OCI-M2 (cell line): ENCODE measurements around the gene TMEM100.
"Not testable (repeated sequence)": the region's sequence is repeated elsewhere in the genome, so short reads cannot be mapped to it uniquely, and the experiment has no call there.

Experiments
- DNase-seq: peaks from one replicate; lab custom pipeline; 2025; ENCODE audit not compliant: unreplicated experiment; lab: John Stamatoyannopoulos, UW

Gene TMEM100

GRCh38 chr17:55690105-55690508 lies 32.6 kb downstream of the TMEM100 start:
- no peak for DNase-seq

GRCh38 chr17:55689672-55690071 lies 33.0 kb downstream of the TMEM100 start:
- DNase-seq, result no peak

GRCh38 chr17:55688057-55688456 lies 34.6 kb downstream of the TMEM100 start:
- no peak for DNase-seq

DNA sequence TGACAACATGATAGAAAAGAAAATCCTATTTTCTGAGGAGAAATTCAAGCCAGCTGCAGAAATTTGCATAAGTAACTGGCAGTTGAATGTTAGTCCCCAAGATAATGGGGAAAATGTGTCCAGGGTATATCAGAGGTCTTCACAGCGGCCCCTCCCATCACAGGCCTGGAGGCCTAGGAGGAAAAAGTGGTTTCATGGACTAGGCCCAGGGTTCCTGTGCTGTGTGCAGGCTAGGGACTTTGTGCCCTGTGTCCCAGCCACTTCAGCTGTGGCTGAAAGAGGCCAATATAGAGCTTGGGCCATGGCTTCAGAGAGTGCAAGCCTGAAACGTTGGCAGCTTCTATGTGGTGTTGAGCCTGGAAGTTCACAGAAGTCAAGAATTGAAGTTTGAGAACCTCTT lies 35.6 kb downstream of the TMEM100 start:
- DNase-seq, result no peak

DNA sequence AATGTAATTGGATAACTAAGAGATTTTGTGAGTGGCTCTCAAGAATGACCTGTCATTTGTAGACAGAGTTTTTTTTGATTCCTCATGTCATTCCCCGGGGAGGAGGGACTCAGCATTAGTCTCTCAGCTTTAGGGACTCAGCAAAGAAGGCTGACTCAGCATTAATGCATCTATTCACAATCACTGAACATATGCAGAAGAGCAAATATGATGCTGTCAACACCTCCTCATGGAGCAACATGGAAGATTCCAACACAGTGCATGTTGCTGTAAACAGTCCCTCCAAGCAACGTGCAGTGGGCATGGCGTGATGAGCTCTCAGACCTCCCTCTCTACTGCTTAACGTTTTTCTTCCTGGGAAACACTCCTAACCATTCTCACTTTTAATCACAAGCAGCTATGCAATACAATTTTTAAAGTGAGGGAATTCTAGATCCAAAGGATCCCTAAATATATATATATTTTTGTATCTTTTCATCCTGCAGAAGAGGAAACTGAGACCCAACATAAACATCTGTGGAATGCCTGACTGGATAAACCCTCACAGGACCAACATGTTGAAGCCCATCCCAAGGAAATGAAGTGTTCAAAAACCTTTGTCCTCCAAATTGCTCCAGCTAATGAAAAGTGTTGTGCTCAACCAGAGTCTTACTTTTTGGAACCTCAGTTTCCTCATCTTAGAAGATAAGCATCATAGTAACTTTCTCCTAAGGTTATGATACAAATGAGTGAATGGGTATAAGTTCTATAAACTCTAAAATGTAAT lies 38.9 kb downstream of the TMEM100 start:
- DNase-seq, result no peak

DNA sequence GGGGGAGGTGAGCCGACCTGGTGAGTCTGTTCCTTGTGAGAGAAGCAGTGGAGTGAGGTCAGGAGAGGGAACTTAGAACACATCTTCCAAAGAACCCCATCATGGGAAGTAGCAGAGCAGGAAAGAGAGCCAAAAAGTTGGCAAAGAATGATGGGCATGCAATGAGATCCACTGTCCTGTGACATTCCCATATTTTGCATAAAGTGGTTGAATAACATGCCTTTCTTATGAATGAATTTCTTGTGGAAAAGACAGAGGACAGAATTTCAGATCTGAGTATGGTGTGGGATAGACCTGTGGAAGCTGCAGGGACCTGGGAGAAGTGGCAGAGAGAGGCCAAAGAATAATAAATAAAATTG lies 41.3 kb downstream of the TMEM100 start:
- no peak for DNase-seq

GRCh38 chr17:55680686-55681341 lies 41.9 kb downstream of the TMEM100 start:
- DNase-seq, result no peak

DNA sequence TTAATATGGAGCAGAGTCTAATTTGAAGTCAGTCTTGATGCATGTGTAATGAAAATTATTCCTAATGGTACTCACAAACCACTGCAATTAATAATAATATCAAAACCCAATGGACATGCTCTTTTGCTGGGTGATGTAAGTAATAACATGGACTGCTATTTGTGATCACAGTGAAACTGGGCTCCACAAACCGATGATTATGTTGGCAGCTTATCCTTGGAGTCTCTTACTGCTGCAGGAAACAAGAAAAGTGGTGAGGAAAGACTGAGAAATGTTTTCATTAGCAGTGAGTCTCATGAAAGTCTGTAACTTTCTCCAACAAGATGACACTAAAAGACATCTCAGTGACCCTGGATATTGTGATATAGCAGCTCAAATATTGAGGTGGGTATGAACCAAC lies 45.2 kb downstream of the TMEM100 start:
- no peak for DNase-seq

DNA sequence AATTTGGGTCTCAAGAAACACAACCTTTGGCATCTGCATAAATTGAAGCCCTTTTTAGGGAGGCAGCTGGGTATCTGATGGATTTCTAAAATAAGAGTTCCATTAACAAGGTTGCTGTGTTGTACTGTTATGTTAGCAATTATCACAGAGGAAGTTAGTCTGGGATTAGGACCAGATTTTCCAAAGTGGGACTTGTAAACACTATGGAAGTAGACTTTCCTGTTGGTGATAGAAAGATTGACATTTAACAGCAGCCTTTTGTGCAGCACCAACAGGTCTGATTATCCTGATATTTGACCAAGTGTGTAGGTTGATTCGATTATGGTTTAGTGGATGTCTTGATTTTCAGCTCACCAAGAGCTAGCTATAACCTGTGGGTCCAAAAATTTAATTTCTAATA lies 46.4 kb downstream of the TMEM100 start:
- DNase-seq, result no peak

DNA sequence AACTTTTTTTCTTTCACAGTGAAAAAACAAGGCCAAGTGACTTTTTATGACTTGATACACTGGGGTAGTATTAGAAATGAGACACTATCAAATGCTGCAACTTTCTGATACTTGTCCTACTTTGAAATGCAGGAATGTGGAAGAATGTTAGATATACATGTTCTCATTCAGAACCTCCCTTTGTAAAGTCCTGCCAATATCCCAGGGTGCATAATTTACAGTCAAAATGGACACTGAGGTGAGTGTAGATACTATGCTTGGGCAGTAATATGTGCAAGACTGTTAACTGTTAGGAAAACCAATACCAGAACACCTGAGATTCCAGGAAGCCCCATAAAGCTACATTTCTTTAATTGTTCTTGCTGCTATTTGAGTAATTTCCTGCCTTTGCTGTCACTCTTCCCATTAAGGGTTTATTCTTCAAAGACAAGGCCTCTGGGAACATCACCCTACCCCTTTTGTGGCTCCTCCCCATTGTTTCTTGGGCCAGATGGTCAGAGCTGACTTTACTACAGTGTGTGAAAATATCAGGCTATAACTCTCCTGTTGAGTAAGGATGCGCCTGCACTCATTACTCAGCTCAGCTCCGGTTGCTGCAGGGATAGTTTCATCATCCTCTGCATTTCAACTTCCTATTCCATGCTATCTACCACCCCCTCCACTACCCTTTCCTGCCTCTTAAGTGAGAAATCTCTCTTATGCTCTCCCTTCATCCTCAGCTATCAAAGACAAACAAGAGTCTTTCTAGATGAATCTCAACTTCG lies 48.7 kb downstream of the TMEM100 start:
- DNase-seq, result no peak

DNA sequence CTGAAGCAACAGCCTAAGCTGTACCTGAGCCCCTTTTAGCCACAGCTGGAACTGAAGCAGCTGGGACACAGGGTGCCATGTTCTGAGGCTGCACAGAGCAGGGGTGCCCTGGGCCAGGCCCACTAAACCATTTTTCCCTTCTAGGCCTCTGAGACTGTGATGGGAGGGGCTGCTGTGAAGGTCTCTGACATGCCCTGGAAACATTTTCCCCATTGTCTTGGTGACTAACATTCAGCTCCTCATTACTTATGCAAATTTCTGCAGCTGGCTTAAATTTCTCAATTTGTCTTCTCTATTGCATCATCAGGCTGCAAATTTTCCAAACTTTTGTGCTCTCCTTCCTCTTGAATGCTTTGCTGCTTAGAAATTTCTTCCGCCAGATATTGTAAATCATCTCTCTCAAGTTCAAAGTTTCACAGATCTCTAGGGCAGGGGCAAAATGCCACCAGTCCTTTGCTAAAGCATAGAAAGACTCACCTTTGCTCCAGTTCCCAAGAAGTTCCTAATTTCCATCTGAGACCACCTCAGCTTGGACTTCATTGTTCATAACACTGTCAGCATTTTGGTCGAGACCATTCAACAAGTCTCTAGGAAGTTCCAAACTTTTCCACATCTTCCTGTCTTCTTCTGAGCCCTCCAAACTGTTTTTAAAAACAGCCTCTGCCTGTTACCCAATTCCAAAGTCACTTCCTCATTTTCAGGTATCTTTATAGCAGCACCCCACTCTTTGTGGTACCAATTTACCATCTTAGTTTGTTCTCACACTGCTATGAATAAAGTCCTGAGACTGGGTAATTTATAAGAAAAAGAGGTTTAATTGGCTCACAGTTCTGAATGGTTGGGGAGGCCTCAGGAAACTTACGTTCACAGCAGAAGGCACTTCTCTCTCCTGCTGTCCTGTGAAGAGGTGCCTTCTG lies 49.8 kb downstream of the TMEM100 start:
- DNase-seq, result no peak

- not testable (repeated sequence) for DNase-seq
These were observed 50.7 kb downstream of the TMEM100 start for GRCh38 chr17:55672010-55672409.
